ENCODE data around the gene DYNC1I1. TPM values are rescaled to one million over a fixed set of nuclear protein-coding genes. Genes with fewer than 3 reads are reported as not detected.
A peak's percentile ranks its signal among the peaks of the same experiment; 100 is the strongest.

The DYNC1I1 gene
- total RNA-seq, 1 donor from 2014 or later = not detected

GRCh38 chr7:95901006-95901405 lies 128.7 kb downstream of the DYNC1I1 start:
- DNase-seq (ENCODE audit: low read depth) = no peak
- Histone ChIP-seq H3K36me3 (ENCODE audit: control insufficient read depth, insufficient read depth, low read length) (no peaks in the 10 kb centered on the region), H3K4me3 (ENCODE audit: low read depth, low read length) (no peak overlapping the region), H3K27me3 (ENCODE audit: control insufficient read depth, insufficient read depth, low read length) (no peaks in the 10 kb centered on the region)
- TF ChIP-seq, protein P1, sequence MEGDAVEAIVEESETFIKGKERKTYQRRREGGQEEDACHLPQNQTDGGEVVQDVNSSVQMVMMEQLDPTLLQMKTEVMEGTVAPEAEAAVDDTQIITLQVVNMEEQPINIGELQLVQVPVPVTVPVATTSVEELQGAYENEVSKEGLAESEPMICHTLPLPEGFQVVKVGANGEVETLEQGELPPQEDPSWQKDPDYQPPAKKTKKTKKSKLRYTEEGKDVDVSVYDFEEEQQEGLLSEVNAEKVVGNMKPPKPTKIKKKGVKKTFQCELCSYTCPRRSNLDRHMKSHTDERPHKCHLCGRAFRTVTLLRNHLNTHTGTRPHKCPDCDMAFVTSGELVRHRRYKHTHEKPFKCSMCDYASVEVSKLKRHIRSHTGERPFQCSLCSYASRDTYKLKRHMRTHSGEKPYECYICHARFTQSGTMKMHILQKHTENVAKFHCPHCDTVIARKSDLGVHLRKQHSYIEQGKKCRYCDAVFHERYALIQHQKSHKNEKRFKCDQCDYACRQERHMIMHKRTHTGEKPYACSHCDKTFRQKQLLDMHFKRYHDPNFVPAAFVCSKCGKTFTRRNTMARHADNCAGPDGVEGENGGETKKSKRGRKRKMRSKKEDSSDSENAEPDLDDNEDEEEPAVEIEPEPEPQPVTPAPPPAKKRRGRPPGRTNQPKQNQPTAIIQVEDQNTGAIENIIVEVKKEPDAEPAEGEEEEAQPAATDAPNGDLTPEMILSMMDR (IDR thresholded peaks at IDR 0.05; ENCODE audit: insufficient read depth, low read length, severe bottlenecking) = no peak
- FAIRE-seq = no peak

DNA sequence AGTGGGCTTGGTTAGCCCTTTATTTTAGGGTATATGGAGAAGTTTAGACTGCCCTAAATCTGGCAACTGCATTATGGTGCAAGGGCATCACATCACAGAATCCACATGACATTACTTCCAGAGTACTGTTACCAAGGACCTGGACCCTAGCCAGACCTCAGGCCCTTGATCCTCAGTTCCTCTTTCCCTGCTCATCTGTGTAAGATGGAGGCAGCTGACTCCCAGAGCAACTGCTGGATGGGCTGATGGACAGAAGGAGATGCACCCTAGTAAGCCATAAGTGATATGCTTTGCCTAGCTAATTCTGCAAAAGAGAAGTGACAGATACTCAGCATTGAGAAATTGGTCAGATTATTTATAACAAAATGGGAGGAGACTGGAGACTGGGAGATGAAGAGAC lies 131.7 kb downstream of the DYNC1I1 start:
- Histone ChIP-seq H3K27me3 (ENCODE audit: control insufficient read depth, insufficient read depth, low read length) (no peaks in the 10 kb centered on the region), H3K4me3 (ENCODE audit: low read depth, low read length) (no peak overlapping the region), H3K36me3 (ENCODE audit: control insufficient read depth, insufficient read depth, low read length) (no peaks in the 10 kb centered on the region)
- no peak for DNase-seq (ENCODE audit: low read depth)
- TF ChIP-seq, protein P1 (IDR thresholded peaks at IDR 0.05; ENCODE audit: insufficient read depth, low read length, severe bottlenecking) = no peak
- FAIRE-seq = no peak

- DNase-seq (ENCODE audit: low read depth) (no peak), FAIRE-seq (no peak)
- Histone ChIP-seq H3K36me3 (ENCODE audit: control insufficient read depth, insufficient read depth, low read length) (no peaks in the 10 kb centered on the region), H3K4me3 (ENCODE audit: low read depth, low read length) (no peak overlapping the region), H3K27me3 (ENCODE audit: control insufficient read depth, insufficient read depth, low read length) (no peaks in the 10 kb centered on the region)
- TF ChIP-seq, protein P1 (IDR thresholded peaks at IDR 0.05; ENCODE audit: insufficient read depth, low read length, severe bottlenecking) = no peak
Observed at GRCh38 chr7:95905167-95905566, 132.8 kb downstream of the DYNC1I1 start.

GRCh38 chr7:95906851-95907250 lies 134.5 kb downstream of the DYNC1I1 start:
- DNase-seq (ENCODE audit: low read depth) (no peak), FAIRE-seq (no peak)
- TF ChIP-seq, protein P1 (IDR thresholded peaks at IDR 0.05; ENCODE audit: insufficient read depth, low read length, severe bottlenecking) = no peak
- H3K36me3 ChIP-seq (ENCODE audit: control insufficient read depth, insufficient read depth, low read length) = no peaks in the 10 kb centered on the region
- no peaks in the 10 kb centered on the region for H3K27me3 ChIP-seq (ENCODE audit: control insufficient read depth, insufficient read depth, low read length)
- no peak overlapping the region for H3K4me3 ChIP-seq (ENCODE audit: low read depth, low read length)

DNA sequence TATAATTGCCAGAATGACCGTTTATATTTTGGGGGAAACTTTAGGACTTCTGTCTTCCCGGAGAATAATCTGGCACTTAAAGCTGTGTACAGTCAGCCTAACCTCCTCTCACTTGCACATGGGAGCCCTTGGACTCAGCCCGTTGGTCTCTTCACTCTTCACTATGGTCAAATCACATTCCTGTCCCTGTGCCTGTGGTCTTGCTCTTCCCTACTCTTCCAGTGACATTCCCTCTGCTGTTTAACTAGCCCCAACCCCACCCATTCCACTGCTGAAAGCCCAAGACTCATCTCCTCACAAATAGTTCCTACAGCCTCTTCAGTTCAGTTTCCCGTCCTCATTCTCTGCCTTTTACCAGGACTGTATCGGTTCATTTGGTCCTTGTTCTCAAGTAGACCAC lies 135.0 kb downstream of the DYNC1I1 start:
- FAIRE-seq = peak; percentile 18
- H3K27me3 ChIP-seq (ENCODE audit: control insufficient read depth, insufficient read depth, low read length) = no peaks in the 10 kb centered on the region
- H3K36me3 ChIP-seq (ENCODE audit: control insufficient read depth, insufficient read depth, low read length) = no peaks in the 10 kb centered on the region
- H3K4me3 ChIP-seq (ENCODE audit: low read depth, low read length) = no peak overlapping the region
- TF ChIP-seq, protein P1 (IDR thresholded peaks at IDR 0.05; ENCODE audit: insufficient read depth, low read length, severe bottlenecking) = no peak
- DNase-seq (ENCODE audit: low read depth) = no peak

DNA sequence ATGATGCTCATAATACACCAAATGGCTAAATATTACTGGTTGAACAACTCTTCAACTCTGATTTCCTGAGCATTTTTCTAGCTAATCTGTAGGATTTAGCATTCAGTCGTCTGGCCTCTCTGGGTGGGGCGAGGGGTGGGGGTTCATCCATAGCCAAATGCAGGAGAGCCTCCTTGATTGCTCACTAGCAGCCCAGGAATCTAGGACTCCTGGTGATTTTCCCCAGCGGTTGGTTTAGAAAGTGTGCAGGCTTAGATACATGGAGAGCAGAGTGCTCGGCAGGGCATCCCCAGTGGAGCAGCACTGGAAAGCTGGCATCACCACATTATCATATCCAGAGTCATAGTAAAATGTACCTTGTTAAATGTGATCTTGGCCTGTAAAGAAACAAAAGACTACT lies 136.1 kb downstream of the DYNC1I1 start:
- DNase-seq (ENCODE audit: low read depth) (no peak), FAIRE-seq (no peak)
- Histone ChIP-seq H3K27me3 (ENCODE audit: control insufficient read depth, insufficient read depth, low read length) (no peaks in the 10 kb centered on the region), H3K4me3 (ENCODE audit: low read depth, low read length) (no peak overlapping the region), H3K36me3 (ENCODE audit: control insufficient read depth, insufficient read depth, low read length) (no peaks in the 10 kb centered on the region)
- TF ChIP-seq, protein P1 (IDR thresholded peaks at IDR 0.05; ENCODE audit: insufficient read depth, low read length, severe bottlenecking) = no peak

Measured in bronchial epithelial cell (primary cell).